ENCODE data around the gene KLHL14. TPM values are rescaled to one million over a fixed set of nuclear protein-coding genes. Genes with fewer than 3 reads are reported as not detected.

Gene KLHL14
- total and polyA plus RNA-seq, 2 donors (not counting 3 experiments of a cell fraction or from before 2014, with no cell fraction given): not detected

DNA sequence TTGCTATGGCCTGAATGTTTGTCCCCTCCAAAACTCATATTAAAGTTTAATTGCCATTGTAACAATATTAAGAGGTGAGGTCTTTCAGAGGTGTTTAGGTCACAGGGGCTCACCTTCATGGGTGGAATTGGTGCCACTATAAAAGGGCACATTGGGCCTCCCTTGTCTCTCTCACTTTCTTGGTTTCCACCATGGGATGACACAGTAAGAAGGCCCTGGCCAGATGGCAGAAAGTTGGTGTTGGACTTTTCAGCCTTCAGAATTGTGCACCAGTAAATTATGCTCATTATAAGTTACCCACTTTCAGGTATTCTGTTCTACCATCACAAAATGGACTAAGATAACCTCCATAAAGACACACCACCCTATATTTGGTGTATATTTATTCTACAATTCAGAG lies 102.1 kb downstream of the KLHL14 start:
- Histone ChIP-seq H3K9ac (replicated peaks; ENCODE audit: extremely low read depth, insufficient read depth, low read length) (no peak overlapping the region), H3K27ac (ENCODE audit: insufficient read depth, low read depth, low read length) (no peak overlapping the region), H2AFZ (ENCODE audit: low read depth, low read length) (no peak overlapping the region), H3K4me2 (ENCODE audit: insufficient read depth, low read length) (no peak overlapping the region), H3K4me3 (replicated peaks in 1 of 3; ENCODE audit: insufficient read depth in 1 of 3, low read depth in 1 of 3, low read length in 3 of 3) (no peak overlapping the region), H3K9me3 (replicated peaks; ENCODE audit: control insufficient read depth, insufficient read depth, low read length) (no peaks in the 10 kb centered on the region), H3K36me3 (ENCODE audit: control insufficient read depth in 2 of 2, extremely low read depth in 1 of 2, insufficient read depth in 2 of 2, low read length in 2 of 2) (no peaks in the 10 kb centered on the region), H3K4me1 (ENCODE audit: control insufficient read depth, extremely low read depth, insufficient read depth, low read length) (no peaks in the 10 kb centered on the region), H3K27me3 (ENCODE audit: control insufficient read depth in 2 of 2, insufficient read depth in 2 of 2, low read length in 2 of 2) (no peaks in the 10 kb centered on the region), H3K79me2 (ENCODE audit: control insufficient read depth, insufficient read depth, low read length) (no peaks in the 10 kb centered on the region), H3K9me1 (replicated peaks; ENCODE audit: control insufficient read depth, extremely low read depth, insufficient read depth, low read length) (no peaks in the 10 kb centered on the region), H4K20me1 (replicated peaks; ENCODE audit: control insufficient read depth, extremely low read depth, insufficient read depth, low read length) (no peaks in the 10 kb centered on the region)
- DNase-seq (ENCODE audit: low read depth, low spot score): no peak
- no TSS peak for BruUV-seq (replicated peaks)
- dilution Hi-C loops (cut with MboI; ENCODE audit: extremely low pct_ligation_motif_present, low sequenced_read_pairs) (no loop called here), intact Hi-C loops (cut with micrococcal nuclease) (no loop called here)
- ChIA-PET CTCF (no interaction called here), POLR2A (no interaction called here)
- FAIRE-seq: no peak
- TF ChIP-seq JUN (IDR thresholded peaks at IDR 0.05; ENCODE audit: borderline replicate concordance, insufficient read depth, insufficient read length, low read depth) (no peak), EZH2 (IDR thresholded peaks at IDR 0.05; ENCODE audit: borderline replicate concordance, low read depth, low read length, severe bottlenecking) (no peak), POLR2AphosphoS5 (IDR thresholded peaks at IDR 0.05; ENCODE audit: insufficient read depth, low read depth, low read length) (no peak), GATA2 (IDR thresholded peaks at IDR 0.05; ENCODE audit: insufficient read depth, insufficient read length, low read depth, low read length) (no peak), MYC (IDR thresholded peaks at IDR 0.05; ENCODE audit: low read depth, low read length) (no peak)

DNA sequence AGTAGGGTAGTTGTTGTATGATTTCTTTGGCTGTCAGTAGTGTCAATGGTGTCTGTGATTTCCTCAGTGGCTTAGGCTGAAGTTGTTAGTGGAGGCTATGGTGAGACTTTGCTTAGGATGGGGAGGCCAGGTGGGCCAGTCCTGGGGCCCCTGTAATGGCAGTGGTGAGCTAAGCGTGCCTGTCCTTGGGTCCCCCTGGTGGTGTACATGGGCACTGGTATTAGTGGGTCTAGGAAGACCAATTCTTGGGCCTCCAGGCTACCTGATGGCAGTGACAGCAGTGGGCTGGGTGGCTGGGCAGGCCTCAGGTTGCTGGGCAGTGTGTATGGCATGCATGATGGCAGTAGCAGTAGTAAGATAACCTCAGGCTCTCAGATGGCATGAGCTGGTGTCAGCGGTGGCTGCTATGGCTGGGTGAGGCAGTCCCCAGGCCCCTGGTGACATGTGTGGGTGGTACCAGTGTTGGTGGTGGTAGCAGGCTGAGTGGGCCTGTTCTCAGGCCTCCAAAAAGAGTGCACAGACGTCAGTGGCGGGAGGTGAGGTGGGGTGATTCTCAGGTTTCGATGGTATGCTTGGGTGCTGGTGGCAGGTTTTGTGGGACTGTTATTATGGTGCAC lies 103.2 kb downstream of the KLHL14 start:
- TF ChIP-seq FOS (IDR thresholded peaks at IDR 0.05; ENCODE audit: borderline replicate concordance, insufficient read depth, low read length): no peak
- TF ChIP-seq JUN (IDR thresholded peaks at IDR 0.05; ENCODE audit: borderline replicate concordance, insufficient read depth, insufficient read length, low read depth): no peak
- TF ChIP-seq POLR2A (IDR thresholded peaks at IDR 0.05; ENCODE audit: low read depth, low read length): no peak
- TF ChIP-seq, protein P1, sequence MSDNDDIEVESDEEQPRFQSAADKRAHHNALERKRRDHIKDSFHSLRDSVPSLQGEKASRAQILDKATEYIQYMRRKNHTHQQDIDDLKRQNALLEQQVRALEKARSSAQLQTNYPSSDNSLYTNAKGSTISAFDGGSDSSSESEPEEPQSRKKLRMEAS (IDR thresholded peaks at IDR 0.05; ENCODE audit: insufficient read depth, insufficient read length): no peak
- TF ChIP-seq, protein P2, sequence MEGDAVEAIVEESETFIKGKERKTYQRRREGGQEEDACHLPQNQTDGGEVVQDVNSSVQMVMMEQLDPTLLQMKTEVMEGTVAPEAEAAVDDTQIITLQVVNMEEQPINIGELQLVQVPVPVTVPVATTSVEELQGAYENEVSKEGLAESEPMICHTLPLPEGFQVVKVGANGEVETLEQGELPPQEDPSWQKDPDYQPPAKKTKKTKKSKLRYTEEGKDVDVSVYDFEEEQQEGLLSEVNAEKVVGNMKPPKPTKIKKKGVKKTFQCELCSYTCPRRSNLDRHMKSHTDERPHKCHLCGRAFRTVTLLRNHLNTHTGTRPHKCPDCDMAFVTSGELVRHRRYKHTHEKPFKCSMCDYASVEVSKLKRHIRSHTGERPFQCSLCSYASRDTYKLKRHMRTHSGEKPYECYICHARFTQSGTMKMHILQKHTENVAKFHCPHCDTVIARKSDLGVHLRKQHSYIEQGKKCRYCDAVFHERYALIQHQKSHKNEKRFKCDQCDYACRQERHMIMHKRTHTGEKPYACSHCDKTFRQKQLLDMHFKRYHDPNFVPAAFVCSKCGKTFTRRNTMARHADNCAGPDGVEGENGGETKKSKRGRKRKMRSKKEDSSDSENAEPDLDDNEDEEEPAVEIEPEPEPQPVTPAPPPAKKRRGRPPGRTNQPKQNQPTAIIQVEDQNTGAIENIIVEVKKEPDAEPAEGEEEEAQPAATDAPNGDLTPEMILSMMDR (IDR thresholded peaks at IDR 0.05; ENCODE audit: extremely low read depth in 1 of 2, insufficient read depth in 1 of 2, low read depth in 1 of 2, low read length in 2 of 2): no peak
- no peak for TF ChIP-seq POLR2AphosphoS5 (IDR thresholded peaks at IDR 0.05; ENCODE audit: insufficient read depth, low read depth, low read length)
- TF ChIP-seq EZH2 (IDR thresholded peaks at IDR 0.05; ENCODE audit: borderline replicate concordance, low read depth, low read length, severe bottlenecking): no peak
- TF ChIP-seq MYC (IDR thresholded peaks at IDR 0.05; ENCODE audit: low read depth, low read length): no peak
- no peak for TF ChIP-seq GATA2 (IDR thresholded peaks at IDR 0.05; ENCODE audit: insufficient read depth, insufficient read length, low read depth, low read length)
- Histone ChIP-seq H3K27me3 (ENCODE audit: control insufficient read depth in 2 of 2, insufficient read depth in 2 of 2, low read length in 2 of 2) (no peaks in the 10 kb centered on the region), H3K4me3 (replicated peaks in 1 of 3; ENCODE audit: insufficient read depth in 1 of 3, low read depth in 1 of 3, low read length in 3 of 3) (no peak overlapping the region), H2AFZ (ENCODE audit: low read depth, low read length) (no peak overlapping the region), H3K4me1 (ENCODE audit: control insufficient read depth, extremely low read depth, insufficient read depth, low read length) (no peaks in the 10 kb centered on the region), H3K79me2 (ENCODE audit: control insufficient read depth, insufficient read depth, low read length) (no peaks in the 10 kb centered on the region), H3K9me1 (replicated peaks; ENCODE audit: control insufficient read depth, extremely low read depth, insufficient read depth, low read length) (no peaks in the 10 kb centered on the region), H3K9me3 (replicated peaks; ENCODE audit: control insufficient read depth, insufficient read depth, low read length) (no peaks in the 10 kb centered on the region), H3K9ac (replicated peaks; ENCODE audit: extremely low read depth, insufficient read depth, low read length) (no peak overlapping the region), H3K4me2 (ENCODE audit: insufficient read depth, low read length) (no peak overlapping the region), H3K36me3 (ENCODE audit: control insufficient read depth in 2 of 2, extremely low read depth in 1 of 2, insufficient read depth in 2 of 2, low read length in 2 of 2) (no peaks in the 10 kb centered on the region), H4K20me1 (replicated peaks; ENCODE audit: control insufficient read depth, extremely low read depth, insufficient read depth, low read length) (no peaks in the 10 kb centered on the region), H3K27ac (ENCODE audit: insufficient read depth, low read depth, low read length) (no peak overlapping the region)
- dilution Hi-C loops (cut with MboI; ENCODE audit: extremely low pct_ligation_motif_present, low sequenced_read_pairs): no loop called here
- intact Hi-C loops (cut with micrococcal nuclease): no loop called here
- BruUV-seq (replicated peaks): no TSS peak
- FAIRE-seq: no peak
- no peak for DNase-seq (ENCODE audit: low read depth, low spot score)
- CTCF ChIA-PET: interaction anchor here (0.7 to 1.3 kb wide), 2 partner anchors 398 to 511 kb away, joined by 3 read pairs; no protein-coding TSS in a partner anchor
- POLR2A ChIA-PET: no interaction called here
